Fibroblast of skin of right biceps (primary cell): ENCODE measurements around the gene PCCB.
"Not testable (repeated sequence)": the region's sequence is repeated elsewhere in the genome, so short reads cannot be mapped to it uniquely, and the experiment has no call there.

ENCODE experiments used
- DNase-seq: peaks from one replicate; pipeline ENCODE4 v3.0.0-alpha.2; 2013

The PCCB gene

GRCh38 chr3:136263251-136263650 is 13.1 kb downstream of the PCCB start:
- DNase-seq: no peak

- DNase-seq: peak; percentile 68
These were observed 16.5 kb downstream of the PCCB start for GRCh38 chr3:136266468-136267125.

- DNase-seq: no peak
These were observed 17.1 kb downstream of the PCCB start for GRCh38 chr3:136267235-136267634.

GRCh38 chr3:136270179-136270578 is 20.0 kb downstream of the PCCB start:
- no peak for DNase-seq

GRCh38 chr3:136271626-136272025 is 21.5 kb downstream of the PCCB start:
- not testable (repeated sequence) for DNase-seq

- peak; percentile 15 for DNase-seq
These were observed 26.1 kb downstream of the PCCB start for GRCh38 chr3:136276049-136276755.

- no peak for DNase-seq
These were observed 27.0 kb downstream of the PCCB start for GRCh38 chr3:136277115-136277514.

- no peak for DNase-seq
These were observed 27.5 kb downstream of the PCCB start for GRCh38 chr3:136277634-136278033.

- no peak for DNase-seq
These were observed 29.0 kb downstream of the PCCB start for GRCh38 chr3:136279092-136279491.

- DNase-seq: no peak
These were observed 30.8 kb downstream of the PCCB start for GRCh38 chr3:136280961-136281360.

- DNase-seq: no peak
These were observed 31.9 kb downstream of the PCCB start for GRCh38 chr3:136281966-136282520.

GRCh38 chr3:136283627-136284026 is 33.5 kb downstream of the PCCB start:
- peak; percentile 19 for DNase-seq

- DNase-seq: no peak
These were observed 41.2 kb downstream of the PCCB start for GRCh38 chr3:136291302-136291701.

GRCh38 chr3:136292500-136292899 is 42.4 kb downstream of the PCCB start:
- no peak for DNase-seq

- DNase-seq: no peak
These were observed 43.1 kb downstream of the PCCB start for GRCh38 chr3:136293279-136293678.

GRCh38 chr3:136294176-136294575 is 44.0 kb downstream of the PCCB start:
- no peak for DNase-seq

GRCh38 chr3:136296960-136297359 is 46.8 kb downstream of the PCCB start:
- no peak for DNase-seq

GRCh38 chr3:136297826-136298225 is 47.7 kb downstream of the PCCB start:
- DNase-seq: no peak

- DNase-seq: no peak
These were observed 50.3 kb downstream of the PCCB start for GRCh38 chr3:136300444-136300843.

- peak; percentile 38 for DNase-seq
These were observed 55.7 kb downstream of the PCCB start for GRCh38 chr3:136305879-136306278.

- no peak for DNase-seq
These were observed 61.1 kb downstream of the PCCB start for GRCh38 chr3:136311261-136311660.

GRCh38 chr3:136311968-136312367 is 61.8 kb downstream of the PCCB start:
- DNase-seq: no peak

GRCh38 chr3:136326316-136326715 is 76.2 kb downstream of the PCCB start:
- DNase-seq: no peak

GRCh38 chr3:136327671-136328070 is 77.5 kb downstream of the PCCB start:
- DNase-seq: no peak
